ENCODE measurements around the gene STX3. TPM values are rescaled to one million over a fixed set of nuclear protein-coding genes. Genes with fewer than 3 reads are reported as not detected.

STX3 gene
- total and polyA plus RNA-seq, 2 of the 13 experiments (the other 11 are each of a cell fraction or from before 2014, with no cell fraction given) = 16.5 to 24.0 TPM

DNA sequence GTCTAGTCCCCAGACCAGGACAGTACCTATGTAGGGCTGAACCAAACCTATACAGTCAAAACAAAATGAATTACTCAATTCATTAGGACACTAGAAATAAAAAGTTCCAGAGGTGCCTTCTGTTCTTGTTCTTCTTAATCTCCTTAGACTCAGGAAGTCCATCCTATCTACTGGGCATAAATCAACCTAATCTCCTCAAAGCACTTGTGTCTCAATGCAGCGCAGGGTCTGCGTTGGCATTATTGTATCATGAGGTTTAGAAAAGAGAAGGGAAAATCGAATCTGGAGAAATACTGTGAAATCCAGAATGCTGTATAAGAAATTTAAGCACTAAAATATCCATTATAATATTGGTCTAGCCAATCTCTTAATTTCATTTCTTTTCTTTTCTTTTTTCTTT, 39.1 kb upstream of the STX3 start (continued):
- TF ChIP-seq, protein P1, sequence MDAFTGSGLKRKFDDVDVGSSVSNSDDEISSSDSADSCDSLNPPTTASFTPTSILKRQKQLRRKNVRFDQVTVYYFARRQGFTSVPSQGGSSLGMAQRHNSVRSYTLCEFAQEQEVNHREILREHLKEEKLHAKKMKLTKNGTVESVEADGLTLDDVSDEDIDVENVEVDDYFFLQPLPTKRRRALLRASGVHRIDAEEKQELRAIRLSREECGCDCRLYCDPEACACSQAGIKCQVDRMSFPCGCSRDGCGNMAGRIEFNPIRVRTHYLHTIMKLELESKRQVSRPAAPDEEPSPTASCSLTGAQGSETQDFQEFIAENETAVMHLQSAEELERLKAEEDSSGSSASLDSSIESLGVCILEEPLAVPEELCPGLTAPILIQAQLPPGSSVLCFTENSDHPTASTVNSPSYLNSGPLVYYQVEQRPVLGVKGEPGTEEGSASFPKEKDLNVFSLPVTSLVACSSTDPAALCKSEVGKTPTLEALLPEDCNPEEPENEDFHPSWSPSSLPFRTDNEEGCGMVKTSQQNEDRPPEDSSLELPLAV (CRISPR knock-in tag; conservative IDR thresholded peaks at IDR 0.05; ENCODE audit: low read depth) = no peak
- TF ChIP-seq ZNF670 (CRISPR knock-in tag; IDR thresholded peaks at IDR 0.05; ENCODE audit: borderline replicate concordance) = no peak
- no peak for TF ChIP-seq ZBTB38 (CRISPR knock-in tag; IDR thresholded peaks at IDR 0.05)

DNA sequence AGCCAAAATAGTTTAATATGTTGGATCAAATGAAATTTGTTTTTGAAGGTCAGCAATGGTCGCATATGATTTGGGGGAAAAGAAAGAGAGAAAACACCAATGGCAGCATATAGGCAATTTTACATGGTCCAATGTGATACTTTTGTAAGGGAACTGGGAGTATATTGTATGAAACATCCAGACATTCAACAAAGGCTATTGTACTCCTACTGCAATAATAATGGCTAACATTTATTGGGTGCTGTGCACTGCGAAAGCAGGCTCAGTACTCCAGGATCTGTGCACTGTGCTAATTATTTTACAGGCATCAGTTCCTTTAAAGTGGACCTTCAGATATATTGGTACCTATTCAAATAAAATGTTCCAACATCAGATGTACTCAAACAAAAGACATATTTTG, 35.6 kb upstream of the STX3 start:
- intact Hi-C loops (cut with micrococcal nuclease; ENCODE audit: unreplicated experiment) (no loop called here), in situ Hi-C loops (cut with HindIII; ENCODE audit: extremely low pct_ligation_motif_present, low pct_unique_long_range_greater_than_20kb) (no loop called here)
- FAIRE-seq (no peak), DNase-seq (ENCODE audit: low spot score) (no peak), ATAC-seq (no peak)
- Histone ChIP-seq H3K27ac (ENCODE audit: extremely low read length, insufficient read depth, low read length) (no peak overlapping the region), H3K4me3 (replicated peaks in 1 of 3; ENCODE audit: insufficient read depth in 1 of 3, low read depth in 2 of 3, low read length in 3 of 3) (no peak overlapping the region), H3K9me3 (ENCODE audit: low read length) (no peaks in the 10 kb centered on the region), H3K9ac (ENCODE audit: insufficient read depth, low read depth, low read length) (no peak overlapping the region), H4K20me1 (ENCODE audit: insufficient read depth, low read length) (no peaks in the 10 kb centered on the region), H3K79me2 (ENCODE audit: insufficient read depth, low read length) (no peaks in the 10 kb centered on the region), H3K36me3 (replicated peaks in 1 of 2; ENCODE audit: control insufficient read depth in 1 of 2, insufficient read depth in 2 of 2, low read length in 2 of 2) (no peaks in the 10 kb centered on the region), H3K4me2 (ENCODE audit: low read depth, low read length) (no peak overlapping the region), H3K27me3 (ENCODE audit: control insufficient read depth in 1 of 2, insufficient read depth in 2 of 2, low read length in 2 of 2) (no peaks in the 10 kb centered on the region; a peak in 2 of 5 replicates), H3K4me1 (ENCODE audit: insufficient read depth, low read length) (no peaks in the 10 kb centered on the region), H2AFZ (ENCODE audit: low read length) (no peak overlapping the region)
- 2% methylated on average over 2 of the region's 2 CpGs for WGBS (ENCODE audit: low lambda C conversion rate)
- no TSS peak for BruUV-seq (replicated peaks)
- POLR2A ChIA-PET = no interaction called here
- CTCF ChIA-PET (ENCODE audit: low intra/inter-chr PET ratio, low total read pairs) = no interaction called here
- TF ChIP-seq, protein P2, sequence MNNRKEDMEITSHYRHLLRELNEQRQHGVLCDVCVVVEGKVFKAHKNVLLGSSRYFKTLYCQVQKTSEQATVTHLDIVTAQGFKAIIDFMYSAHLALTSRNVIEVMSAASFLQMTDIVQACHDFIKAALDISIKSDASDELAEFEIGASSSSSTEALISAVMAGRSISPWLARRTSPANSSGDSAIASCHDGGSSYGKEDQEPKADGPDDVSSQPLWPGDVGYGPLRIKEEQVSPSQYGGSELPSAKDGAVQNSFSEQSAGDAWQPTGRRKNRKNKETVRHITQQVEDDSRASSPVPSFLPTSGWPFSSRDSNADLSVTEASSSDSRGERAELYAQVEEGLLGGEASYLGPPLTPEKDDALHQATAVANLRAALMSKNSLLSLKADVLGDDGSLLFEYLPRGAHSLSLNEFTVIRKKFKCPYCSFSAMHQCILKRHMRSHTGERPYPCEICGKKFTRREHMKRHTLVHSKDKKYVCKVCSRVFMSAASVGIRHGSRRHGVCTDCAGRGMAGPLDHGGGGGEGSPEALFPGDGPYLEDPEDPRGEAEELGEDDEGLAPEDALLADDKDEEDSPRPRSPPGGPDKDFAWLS (CRISPR knock-in tag; IDR thresholded peaks at IDR 0.05; ENCODE audit: borderline replicate concordance) = no peak
- no peak for TF ChIP-seq ASH2L (IDR thresholded peaks at IDR 0.05; ENCODE audit: insufficient read length, low read depth, low read length)
- TF ChIP-seq, protein P3, sequence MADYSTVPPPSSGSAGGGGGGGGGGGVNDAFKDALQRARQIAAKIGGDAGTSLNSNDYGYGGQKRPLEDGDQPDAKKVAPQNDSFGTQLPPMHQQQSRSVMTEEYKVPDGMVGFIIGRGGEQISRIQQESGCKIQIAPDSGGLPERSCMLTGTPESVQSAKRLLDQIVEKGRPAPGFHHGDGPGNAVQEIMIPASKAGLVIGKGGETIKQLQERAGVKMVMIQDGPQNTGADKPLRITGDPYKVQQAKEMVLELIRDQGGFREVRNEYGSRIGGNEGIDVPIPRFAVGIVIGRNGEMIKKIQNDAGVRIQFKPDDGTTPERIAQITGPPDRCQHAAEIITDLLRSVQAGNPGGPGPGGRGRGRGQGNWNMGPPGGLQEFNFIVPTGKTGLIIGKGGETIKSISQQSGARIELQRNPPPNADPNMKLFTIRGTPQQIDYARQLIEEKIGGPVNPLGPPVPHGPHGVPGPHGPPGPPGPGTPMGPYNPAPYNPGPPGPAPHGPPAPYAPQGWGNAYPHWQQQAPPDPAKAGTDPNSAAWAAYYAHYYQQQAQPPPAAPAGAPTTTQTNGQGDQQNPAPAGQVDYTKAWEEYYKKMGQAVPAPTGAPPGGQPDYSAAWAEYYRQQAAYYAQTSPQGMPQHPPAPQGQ (CRISPR knock-in tag; IDR thresholded peaks at IDR 0.05; ENCODE audit: borderline replicate concordance) = no peak
- TF ChIP-seq ZNF484 (CRISPR knock-in tag; IDR thresholded peaks at IDR 0.05; ENCODE audit: borderline replicate concordance, low read depth) = no peak
- no peak for TF ChIP-seq CCDC6 (CRISPR knock-in tag; IDR thresholded peaks at IDR 0.05)
- TF ChIP-seq SMYD3 (CRISPR knock-in tag; IDR thresholded peaks at IDR 0.05) = no peak
- TF ChIP-seq, protein P4, sequence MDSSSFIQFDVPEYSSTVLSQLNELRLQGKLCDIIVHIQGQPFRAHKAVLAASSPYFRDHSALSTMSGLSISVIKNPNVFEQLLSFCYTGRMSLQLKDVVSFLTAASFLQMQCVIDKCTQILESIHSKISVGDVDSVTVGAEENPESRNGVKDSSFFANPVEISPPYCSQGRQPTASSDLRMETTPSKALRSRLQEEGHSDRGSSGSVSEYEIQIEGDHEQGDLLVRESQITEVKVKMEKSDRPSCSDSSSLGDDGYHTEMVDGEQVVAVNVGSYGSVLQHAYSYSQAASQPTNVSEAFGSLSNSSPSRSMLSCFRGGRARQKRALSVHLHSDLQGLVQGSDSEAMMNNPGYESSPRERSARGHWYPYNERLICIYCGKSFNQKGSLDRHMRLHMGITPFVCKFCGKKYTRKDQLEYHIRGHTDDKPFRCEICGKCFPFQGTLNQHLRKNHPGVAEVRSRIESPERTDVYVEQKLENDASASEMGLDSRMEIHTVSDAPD (CRISPR knock-in tag; IDR thresholded peaks at IDR 0.05) = no peak
- TF ChIP-seq EP300 (IDR thresholded peaks at IDR 0.05; ENCODE audit: low read depth in 2 of 2, low read length in 2 of 2) = no peak
- no peak for TF ChIP-seq EP300 (CRISPR knock-in tag; IDR thresholded peaks at IDR 0.05; ENCODE audit: borderline replicate concordance)
- TF ChIP-seq, protein P5, sequence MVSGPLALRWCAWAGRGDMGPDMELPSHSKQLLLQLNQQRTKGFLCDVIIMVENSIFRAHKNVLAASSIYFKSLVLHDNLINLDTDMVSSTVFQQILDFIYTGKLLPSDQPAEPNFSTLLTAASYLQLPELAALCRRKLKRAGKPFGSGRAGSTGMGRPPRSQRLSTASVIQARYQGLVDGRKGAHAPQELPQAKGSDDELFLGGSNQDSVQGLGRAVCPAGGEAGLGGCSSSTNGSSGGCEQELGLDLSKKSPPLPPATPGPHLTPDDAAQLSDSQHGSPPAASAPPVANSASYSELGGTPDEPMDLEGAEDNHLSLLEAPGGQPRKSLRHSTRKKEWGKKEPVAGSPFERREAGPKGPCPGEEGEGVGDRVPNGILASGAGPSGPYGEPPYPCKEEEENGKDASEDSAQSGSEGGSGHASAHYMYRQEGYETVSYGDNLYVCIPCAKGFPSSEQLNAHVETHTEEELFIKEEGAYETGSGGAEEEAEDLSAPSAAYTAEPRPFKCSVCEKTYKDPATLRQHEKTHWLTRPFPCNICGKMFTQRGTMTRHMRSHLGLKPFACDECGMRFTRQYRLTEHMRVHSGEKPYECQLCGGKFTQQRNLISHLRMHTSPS (CRISPR knock-in tag; IDR thresholded peaks at IDR 0.05; ENCODE audit: low read depth) = no peak
- TF ChIP-seq TGIF2 (CRISPR knock-in tag; IDR thresholded peaks at IDR 0.05) = no peak
- TF ChIP-seq NFATC3 (CRISPR knock-in tag; IDR thresholded peaks at IDR 0.05) = no peak
